Measurements from ENCODE around the gene MSX2.

GRCh38 chr5:174707671-174708070 lies 16.7 kb upstream of the MSX2 start:
- no peak for TF ChIP-seq CTCF (IDR thresholded peaks at IDR 0.05)
- TF ChIP-seq REST (IDR thresholded peaks at IDR 0.05; ENCODE audit: insufficient read depth in 1 of 2, low read depth in 2 of 2, low read length in 1 of 2), result no peak
- TF ChIP-seq SIN3A (IDR thresholded peaks at IDR 0.05; ENCODE audit: borderline replicate concordance, insufficient read depth, low read depth, low read length), result no peak
- TF ChIP-seq POLR2AphosphoS5 (IDR thresholded peaks at IDR 0.05; ENCODE audit: low read depth, low read length), result no peak
